NCI-H1048 (cell line): ENCODE measurements around the gene LEAP2.
"Not testable (repeated sequence)": the region's sequence is repeated elsewhere in the genome, so short reads cannot be mapped to it uniquely, and the experiment has no call there.

Source experiments
- DNase-seq: peaks from one replicate; lab custom pipeline; 2025; lab: John Stamatoyannopoulos, UW

Gene LEAP2

DNA sequence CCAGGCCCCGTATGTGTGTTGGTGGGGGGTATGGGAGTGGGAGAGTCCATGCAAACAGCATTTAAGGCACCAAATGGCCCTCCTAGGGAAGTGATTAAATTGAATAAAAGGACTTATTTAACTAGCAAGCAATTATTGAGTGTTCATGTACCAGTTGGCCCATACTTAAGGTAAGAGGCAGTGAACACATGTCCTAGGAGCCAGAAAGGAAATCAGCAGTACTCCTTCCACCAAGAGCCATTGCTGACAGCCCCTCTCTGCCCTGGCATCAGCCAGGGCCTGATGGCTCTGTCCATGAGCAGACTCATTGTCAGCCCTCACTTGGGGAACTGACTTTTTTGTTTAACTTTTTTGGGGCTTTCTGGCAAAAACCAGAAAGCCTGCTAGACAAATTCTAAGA is 32.6 kb upstream of the LEAP2 start:
- DNase-seq, result no peak

GRCh38 chr5:132841305-132841704 is 32.2 kb upstream of the LEAP2 start:
- no peak for DNase-seq

DNA sequence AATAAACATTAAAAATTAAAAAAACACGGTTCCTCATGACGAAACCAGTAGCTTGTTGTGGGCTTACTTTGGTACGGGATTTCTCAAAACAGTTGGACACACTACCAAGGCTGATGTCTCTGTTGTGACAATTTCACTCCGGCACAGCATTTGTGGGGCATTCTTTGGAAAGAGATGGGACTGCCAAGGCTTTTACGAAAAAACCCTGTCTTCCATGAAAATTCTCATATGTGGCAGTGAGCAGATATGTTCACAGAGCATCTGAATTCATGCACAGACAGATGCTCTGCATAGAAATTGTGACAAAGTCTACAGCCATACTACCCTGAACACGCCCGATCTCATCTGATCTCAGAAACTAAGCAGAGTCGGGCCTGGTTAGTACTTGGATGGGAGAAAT is 25.2 kb upstream of the LEAP2 start:
- no peak for DNase-seq

DNA sequence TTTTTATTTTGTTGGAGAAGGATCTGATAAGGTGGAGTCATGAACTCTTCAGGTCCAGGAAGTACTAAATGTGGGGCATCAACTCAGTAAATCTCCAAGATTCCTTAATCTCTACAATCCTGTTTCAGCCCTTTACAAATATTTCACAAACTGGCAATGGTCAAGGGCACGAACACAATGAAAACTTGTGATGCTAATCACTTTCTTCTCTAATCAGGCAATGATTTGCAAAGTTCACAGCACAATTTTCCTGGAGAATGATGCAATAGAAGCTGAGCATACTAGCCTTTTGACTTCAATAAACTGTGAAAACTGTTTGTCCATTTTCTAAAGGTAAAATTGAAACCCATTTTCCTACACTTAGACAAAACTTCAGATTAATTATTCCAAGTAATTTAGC is 24.1 kb upstream of the LEAP2 start:
- DNase-seq, result no peak

DNA sequence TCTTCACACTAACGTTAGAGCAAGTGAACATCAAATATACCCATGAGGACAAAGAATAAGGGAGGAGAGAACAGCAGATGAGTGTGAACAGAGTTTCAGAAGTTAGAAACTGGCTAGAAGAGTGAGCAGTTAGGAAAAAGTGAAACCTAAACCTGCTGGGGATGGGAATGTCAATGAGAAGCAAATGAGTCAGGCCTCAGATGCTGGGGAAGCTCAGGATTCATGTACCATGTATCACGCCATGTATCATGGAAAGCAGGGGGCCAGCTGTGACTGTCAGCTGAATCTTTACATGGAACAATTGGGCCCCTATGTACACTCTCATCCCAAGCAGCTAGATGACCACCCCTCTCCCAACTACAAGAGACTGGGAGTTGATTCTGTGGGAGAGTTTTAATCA is 23.4 kb upstream of the LEAP2 start:
- DNase-seq, result no peak

GRCh38 chr5:132853323-132853722 is 20.1 kb upstream of the LEAP2 start:
- no peak for DNase-seq

GRCh38 chr5:132853790-132854189 is 19.7 kb upstream of the LEAP2 start:
- no peak for DNase-seq

- no peak for DNase-seq
Observed at GRCh38 chr5:132854301-132854700, 19.2 kb upstream of the LEAP2 start.

- not testable (repeated sequence) for DNase-seq
Observed at GRCh38 chr5:132854992-132855391, 18.5 kb upstream of the LEAP2 start.

DNA sequence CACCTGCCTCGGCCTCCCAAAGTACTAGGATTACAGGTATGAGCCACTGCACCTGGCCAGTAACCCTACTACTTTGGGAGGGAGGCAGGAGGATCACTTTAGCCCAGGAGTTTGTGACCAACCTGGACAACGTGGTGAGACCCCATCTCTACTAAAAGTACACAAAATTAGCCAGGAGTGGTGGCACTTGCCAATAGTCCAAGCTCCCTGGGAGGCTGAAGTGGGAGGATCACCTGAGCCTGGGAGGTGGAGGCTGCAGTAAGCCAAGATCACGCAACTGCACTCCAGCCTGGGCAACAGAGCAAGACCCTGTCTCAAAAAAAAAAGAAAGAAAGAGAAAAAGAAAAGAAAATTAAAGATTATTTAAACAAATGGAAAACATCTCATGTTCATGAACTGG is 17.5 kb upstream of the LEAP2 start:
- no peak for DNase-seq

DNA sequence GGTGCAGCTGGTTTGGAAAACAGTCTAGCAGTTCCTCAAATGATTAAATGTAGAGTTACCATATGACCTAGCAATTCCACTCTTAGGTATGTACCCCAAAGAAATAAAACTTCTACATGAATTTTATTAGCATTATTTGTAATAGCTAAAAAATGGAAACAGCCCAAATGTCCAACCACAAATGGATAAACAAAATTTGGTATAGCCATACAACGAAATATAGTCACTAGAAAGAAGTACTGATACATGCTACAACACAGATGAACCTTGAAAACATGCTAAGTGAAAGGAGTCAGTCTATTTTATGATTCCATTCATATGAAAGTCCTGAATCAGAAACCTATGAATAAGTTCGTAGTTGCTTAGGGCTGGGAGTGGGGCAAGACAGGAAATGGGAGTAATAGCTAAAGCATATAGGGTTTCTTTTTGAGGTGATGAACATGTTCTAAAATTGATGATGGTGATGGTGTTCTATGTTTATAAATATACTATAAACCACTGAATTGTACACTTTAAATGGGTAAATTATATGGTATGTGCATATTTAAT is 13.5 kb upstream of the LEAP2 start:
- DNase-seq, result no peak

DNA sequence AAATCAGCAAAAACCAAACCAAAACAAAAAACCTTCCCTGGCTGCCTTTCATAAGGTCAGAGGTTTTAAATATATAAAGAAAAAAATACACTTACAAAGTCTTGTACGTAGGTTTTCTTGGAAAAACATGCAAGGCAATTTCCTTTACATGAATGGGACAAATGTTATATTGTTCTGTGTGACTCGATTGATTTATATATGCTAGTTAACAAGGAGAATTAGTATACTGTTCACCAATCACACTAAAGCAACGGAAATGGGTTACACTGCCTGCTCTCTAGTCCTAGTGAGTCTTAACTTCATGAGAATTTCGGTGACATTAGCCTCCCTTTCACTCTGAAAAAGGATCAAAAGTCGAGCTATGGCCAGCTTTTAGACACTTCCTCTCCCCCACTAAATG is 12.7 kb upstream of the LEAP2 start:
- DNase-seq, result no peak

- DNase-seq, result no peak
Observed at GRCh38 chr5:132865668-132866341, 7.7 kb upstream of the LEAP2 start.

- peak; percentile 97 for DNase-seq
Observed at GRCh38 chr5:132866342-132867045, 7.0 kb upstream of the LEAP2 start, which contains the start of the genes GDF9 and UQCRQ. Gene GDF9, minus strand, starts transcription at chr5:132866469. Its CDS starts 1,936 bp downstream, at chr5:132864533. Gene UQCRQ, plus strand, starts transcription at chr5:132866642. Its CDS starts 240 bp downstream, at chr5:132866882.

DNA sequence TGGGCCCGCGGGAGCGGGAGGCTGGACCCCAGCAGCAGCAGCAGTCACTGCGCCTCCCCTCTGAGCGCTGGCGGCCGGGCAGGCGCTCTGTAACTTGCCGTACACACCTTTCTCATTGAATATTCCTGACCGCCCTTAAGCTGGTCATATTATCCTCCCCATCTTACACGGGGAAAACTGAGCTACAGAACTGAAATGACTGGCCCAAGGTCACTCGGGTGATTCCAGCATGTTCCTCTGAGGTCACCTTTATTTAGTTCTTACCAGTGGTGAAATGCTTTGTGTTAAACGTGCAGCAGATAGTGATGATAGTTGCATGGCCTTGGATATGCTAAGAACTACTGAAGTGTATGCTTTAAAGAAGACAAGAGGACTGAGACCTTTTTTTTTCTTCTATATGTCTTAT is 6.4 kb upstream of the LEAP2 start:
- no peak for DNase-seq

- no peak for DNase-seq
Observed at GRCh38 chr5:132868754-132869153, 4.7 kb upstream of the LEAP2 start.

- DNase-seq, result no peak
Observed at GRCh38 chr5:132870801-132871200, 2.7 kb upstream of the LEAP2 start.

GRCh38 chr5:132871459-132872284 is 1.8 kb upstream of the LEAP2 start:
- DNase-seq, result no peak

DNA sequence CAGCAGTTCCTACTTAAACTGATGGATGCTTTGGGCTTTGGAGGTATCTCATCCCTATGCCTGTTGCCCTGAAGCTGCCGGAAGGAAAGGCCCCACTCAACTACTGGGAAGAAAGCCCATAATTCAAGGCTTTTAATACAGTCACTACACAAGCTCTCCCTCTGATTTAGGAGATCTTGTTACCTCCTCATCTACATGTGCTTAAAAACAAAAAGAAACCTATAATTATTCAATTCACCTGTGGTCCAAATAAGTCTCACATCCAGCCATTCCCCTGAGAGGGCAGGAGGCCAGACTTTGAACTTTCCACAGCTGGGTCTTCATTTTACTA is 715 bp upstream of the LEAP2 start:
- no peak for DNase-seq

- DNase-seq, result no peak
Observed at GRCh38 chr5:132873930-132874271, 433 bp downstream of the LEAP2 start.

DNA sequence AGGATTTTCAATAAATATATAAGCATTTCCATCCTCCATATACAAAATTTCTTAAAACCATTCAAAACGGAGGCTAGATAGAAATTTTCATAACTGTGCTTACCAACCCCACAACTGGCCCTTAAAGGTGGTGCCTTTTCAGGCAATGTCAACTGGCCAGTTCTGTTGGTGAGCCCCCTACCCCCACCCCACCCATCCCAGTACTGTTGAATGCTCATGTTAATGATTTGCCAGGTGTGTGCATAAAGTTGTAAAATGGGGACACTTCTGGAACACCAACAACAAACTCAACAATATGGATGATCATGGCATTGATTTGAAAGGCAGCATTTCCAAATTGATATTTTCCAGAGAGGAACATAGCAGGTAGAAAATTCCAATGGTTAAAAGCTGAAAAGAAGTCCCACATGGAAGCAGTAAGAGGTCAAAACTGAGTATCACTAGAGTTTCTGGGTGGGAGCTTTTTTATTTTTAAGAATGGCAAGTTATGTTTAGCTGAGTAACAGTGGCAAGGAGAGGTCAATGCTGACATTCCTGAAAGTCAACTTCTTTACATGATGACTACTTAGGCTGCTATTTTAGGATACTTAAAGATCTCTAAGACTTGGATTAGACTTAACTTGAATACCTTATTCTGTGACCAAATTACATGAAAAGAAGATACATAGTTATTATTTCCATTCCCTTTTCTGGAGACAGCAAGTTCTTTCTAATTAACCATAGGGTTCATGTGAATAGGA is 2.7 kb downstream of the LEAP2 start:
- DNase-seq, result no peak

GRCh38 chr5:132877466-132877865 is 4.0 kb downstream of the LEAP2 start:
- DNase-seq, result no peak
